ENCODE data around the gene IRS2.

GRCh38 chr13:109707742-109708617, 78.4 kb downstream of the IRS2 start:
- TF ChIP-seq, protein P1, sequence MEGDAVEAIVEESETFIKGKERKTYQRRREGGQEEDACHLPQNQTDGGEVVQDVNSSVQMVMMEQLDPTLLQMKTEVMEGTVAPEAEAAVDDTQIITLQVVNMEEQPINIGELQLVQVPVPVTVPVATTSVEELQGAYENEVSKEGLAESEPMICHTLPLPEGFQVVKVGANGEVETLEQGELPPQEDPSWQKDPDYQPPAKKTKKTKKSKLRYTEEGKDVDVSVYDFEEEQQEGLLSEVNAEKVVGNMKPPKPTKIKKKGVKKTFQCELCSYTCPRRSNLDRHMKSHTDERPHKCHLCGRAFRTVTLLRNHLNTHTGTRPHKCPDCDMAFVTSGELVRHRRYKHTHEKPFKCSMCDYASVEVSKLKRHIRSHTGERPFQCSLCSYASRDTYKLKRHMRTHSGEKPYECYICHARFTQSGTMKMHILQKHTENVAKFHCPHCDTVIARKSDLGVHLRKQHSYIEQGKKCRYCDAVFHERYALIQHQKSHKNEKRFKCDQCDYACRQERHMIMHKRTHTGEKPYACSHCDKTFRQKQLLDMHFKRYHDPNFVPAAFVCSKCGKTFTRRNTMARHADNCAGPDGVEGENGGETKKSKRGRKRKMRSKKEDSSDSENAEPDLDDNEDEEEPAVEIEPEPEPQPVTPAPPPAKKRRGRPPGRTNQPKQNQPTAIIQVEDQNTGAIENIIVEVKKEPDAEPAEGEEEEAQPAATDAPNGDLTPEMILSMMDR (IDR thresholded peaks at IDR 0.05) = no peak
- TF ChIP-seq POLR2AphosphoS5 (IDR thresholded peaks at IDR 0.05; ENCODE audit: low read depth, low read length) = no peak
- no peak for TF ChIP-seq SIN3A (IDR thresholded peaks at IDR 0.05; ENCODE audit: borderline replicate concordance, insufficient read depth, low read depth, low read length)
